Esophagus squamous epithelium (tissue), 5 donors: Measurements from ENCODE around the gene TMEM234. TPM values are rescaled to one million over a fixed set of nuclear protein-coding genes. Genes with fewer than 3 reads are reported as not detected.
A peak's percentile ranks its signal among the peaks of the same experiment; 100 is the strongest.

ENCODE experiments used
- DNase-seq: peaks from one replicate; lab custom pipeline; 2025; lab: John Stamatoyannopoulos, UW
- H3K27ac ChIP-seq, 4 donors: fragments of 200-600 bp; sonication (generic); one replicate each; pipeline ENCODE4 v1.5.1; 2016 to 2019; ENCODE audit warnings: mild to moderate bottlenecking in 1 of 4
- H3K27me3 ChIP-seq, 4 donors: fragments of 200-600 bp; sonication (generic); 1 replicate in 3 of 4; 2 replicates in 1 of 4; pipeline versions ENCODE4 v1.5.1 to v1.6.0; 2017 to 2021; ENCODE audit warnings: antibody characterized with exemption in 1 of 4
- H3K36me3 ChIP-seq, 3 donors: fragments of 200-600 bp; sonication (generic); one replicate each; pipeline ENCODE4 v1.5.1; 2016 to 2019
- H3K4me1 ChIP-seq, 3 donors: fragments of 200-600 bp; sonication (generic); one replicate each; pipeline ENCODE4 v1.5.1; 2017 to 2019
- H3K4me3 ChIP-seq, 4 donors: fragments of 200-600 bp; sonication (generic); 1 replicate in 3 of 4; 2 replicates in 1 of 4; pipeline ENCODE4 v1.5.1; 2016 to 2019; ENCODE audit warnings: mild to moderate bottlenecking in 2 of 4, moderate library complexity in 1 of 4
- H3K9me3 ChIP-seq, 3 donors: fragments of 200-600 bp; sonication (generic); one replicate each; pipeline ENCODE4 v1.5.1; 2016 to 2019
- POLR2A ChIP-seq, 4 donors: fragments of 450-650 bp; IDR thresholded peaks; one replicate each; pipeline ENCODE4 v1.6.1; 2017; ENCODE audit warnings: antibody characterized with exemption in 4 of 4, mild to moderate bottlenecking in 4 of 4, moderate library complexity in 3 of 4
- WGBS, 2 donors: methylation state at CpG; one replicate each; pipeline ENCODE4 v1.1.5; 2018; 5-methylcytosine and 5-hydroxymethylcytosine counted together
- intact Hi-C: fragments of 100-400 bp; cut with DNase I; formaldehyde crosslinking; loops from one replicate; pipeline ENCODE4 v1.15.0; 2022
- total RNA-seq, 4 donors: library from RNA; depleted of rRNA; stranded (reverse); fragments of >200 nt; gene quantifications; one replicate each; pipeline ENCODE4 v1.1.0, GENCODE V29; 2016
- TF ChIP-seq, protein P1 (sequence below), 6 experiments: fragments of 450-650 bp in 4 of 6; fragments of 200-600 bp in 2 of 6; sonication (generic) in 2 of 6; IDR thresholded peaks; one replicate each; pipeline ENCODE4 v1.5.1; 2016 to 2019; ENCODE audit warnings: antibody characterized with exemption in 6 of 6, mild to moderate bottlenecking in 4 of 6, moderate library complexity in 4 of 6
- donor health status: DM: yes; HTN: yes; CAD: no.

TMEM234 gene
- total RNA-seq, 4 donors from 2014 or later: 6.4 to 11.1 (median 9.4) TPM

- peak overlapping the region; percentile 7 to 97 (median 92) for H3K27ac ChIP-seq
- peak overlapping the region in 3 of 4 donors; percentile 66 to 81 (median 73) for H3K4me3 ChIP-seq
- intact Hi-C loops: no loop called here
- 52 to 70% methylated on average over 2 to 6 of the region's 9 CpGs for WGBS, 2 donors
- H3K4me1 ChIP-seq: peaks cover 16 to 66% (median 46%) of the 10 kb centered on the region in 3 donors
- no peak for TF ChIP-seq POLR2A (IDR thresholded peaks at IDR 0.05)
- TF ChIP-seq, protein P1, sequence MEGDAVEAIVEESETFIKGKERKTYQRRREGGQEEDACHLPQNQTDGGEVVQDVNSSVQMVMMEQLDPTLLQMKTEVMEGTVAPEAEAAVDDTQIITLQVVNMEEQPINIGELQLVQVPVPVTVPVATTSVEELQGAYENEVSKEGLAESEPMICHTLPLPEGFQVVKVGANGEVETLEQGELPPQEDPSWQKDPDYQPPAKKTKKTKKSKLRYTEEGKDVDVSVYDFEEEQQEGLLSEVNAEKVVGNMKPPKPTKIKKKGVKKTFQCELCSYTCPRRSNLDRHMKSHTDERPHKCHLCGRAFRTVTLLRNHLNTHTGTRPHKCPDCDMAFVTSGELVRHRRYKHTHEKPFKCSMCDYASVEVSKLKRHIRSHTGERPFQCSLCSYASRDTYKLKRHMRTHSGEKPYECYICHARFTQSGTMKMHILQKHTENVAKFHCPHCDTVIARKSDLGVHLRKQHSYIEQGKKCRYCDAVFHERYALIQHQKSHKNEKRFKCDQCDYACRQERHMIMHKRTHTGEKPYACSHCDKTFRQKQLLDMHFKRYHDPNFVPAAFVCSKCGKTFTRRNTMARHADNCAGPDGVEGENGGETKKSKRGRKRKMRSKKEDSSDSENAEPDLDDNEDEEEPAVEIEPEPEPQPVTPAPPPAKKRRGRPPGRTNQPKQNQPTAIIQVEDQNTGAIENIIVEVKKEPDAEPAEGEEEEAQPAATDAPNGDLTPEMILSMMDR (IDR thresholded peaks at IDR 0.05): no peak
- H3K36me3 ChIP-seq: peaks cover 6 to 48% (median 9%) of the 10 kb centered on the region in 3 donors
- no peaks in the 10 kb centered on the region for H3K9me3 ChIP-seq
- no peaks in the 10 kb centered on the region for H3K27me3 ChIP-seq
- DNase-seq: no peak
Observed at GRCh38 chr1:32181065-32181464, 41.1 kb downstream of the TMEM234 start.

- H3K27me3 ChIP-seq: no peaks in the 10 kb centered on the region
- 7% methylated on average over 14 to 15 of the region's 36 CpGs for WGBS, 2 donors
- no peak for DNase-seq
- H3K9me3 ChIP-seq: no peaks in the 10 kb centered on the region
- H3K4me3 ChIP-seq: peak overlapping the region; percentile 45 to 81 (median 70)
- TF ChIP-seq, protein P1 (IDR thresholded peaks at IDR 0.05): no peak
- TF ChIP-seq POLR2A (IDR thresholded peaks at IDR 0.05): no peak
- intact Hi-C loops: no loop called here
- peaks cover 5 to 42% (median 9%) of the 10 kb centered on the region in 3 donors for H3K36me3 ChIP-seq
- peaks cover 16 to 61% (median 46%) of the 10 kb centered on the region in 3 donors for H3K4me1 ChIP-seq
- peak overlapping the region; percentile 87 to 98 (median 96) for H3K27ac ChIP-seq
Observed at GRCh38 chr1:32180186-32181060, 41.7 kb downstream of the TMEM234 start.

- Histone ChIP-seq H3K4me3 (peak within 1 kb of the TSS; percentile 45 to 81 (median 70)), H3K27me3 (no peaks in the 10 kb centered on the region), H3K4me1 (peaks cover 16 to 56% (median 44%) of the 10 kb centered on the region in 3 donors), H3K9me3 (no peaks in the 10 kb centered on the region), H3K27ac (peak within 1 kb of the TSS; percentile 87 to 98 (median 96)), H3K36me3 (peaks cover 1 to 42% (median 9%) of the 10 kb centered on the region in 3 donors)
- intact Hi-C loops: no loop called here
- WGBS, 2 donors: 0 to 3% methylated on average over 2 to 4 of the region's 79 CpGs
- TF ChIP-seq POLR2A (IDR thresholded peaks at IDR 0.05): peak in 2 of 4 donors; percentile 50 to 57
- TF ChIP-seq, protein P1 (IDR thresholded peaks at IDR 0.05): peak in 2 of 6 experiments; percentile 1 to 5
- DNase-seq: peak; percentile 79
Observed at GRCh38 chr1:32179443-32180185, 42.5 kb downstream of the TMEM234 start, which contains the start of gene TXLNA. Gene TXLNA (plus strand): TSS chr1:32179675. CDS start chr1:32180346, 671 bp downstream.

GRCh38 chr1:32179193-32179442 is 43.0 kb downstream of the TMEM234 start:
- H3K36me3 ChIP-seq: peaks cover 0 to 42% (median 5%) of the 10 kb centered on the region in 3 donors
- H3K4me3 ChIP-seq: peak overlapping the region; percentile 45 to 81 (median 70)
- peaks cover 16 to 51% (median 39%) of the 10 kb centered on the region in 3 donors for H3K4me1 ChIP-seq
- no peaks in the 10 kb centered on the region for H3K9me3 ChIP-seq
- H3K27me3 ChIP-seq: no peaks in the 10 kb centered on the region
- peak overlapping the region; percentile 87 to 98 (median 96) for H3K27ac ChIP-seq
- intact Hi-C loops: no loop called here
- 12 to 16% methylated on average over 6 to 7 of the region's 7 CpGs for WGBS, 2 donors
- TF ChIP-seq, protein P1 (IDR thresholded peaks at IDR 0.05): no peak
- no peak for TF ChIP-seq POLR2A (IDR thresholded peaks at IDR 0.05)
- DNase-seq: no peak
